Neuronal stem cell (in vitro differentiated cells): ENCODE results near the gene RIPOR2.

Experiments used
- DNase-seq: peaks from one replicate; pipeline ENCODE4 v3.0.0-alpha.2; 2013; ENCODE audit warnings: low spot score
- H2AFZ ChIP-seq: one replicate; pipeline ENCODE4 v1.6.1; 2013; ENCODE audit warnings: mild to moderate bottlenecking, low read length, inconsistent platforms
- H2AK5ac ChIP-seq: 2 replicates; pipeline ENCODE4 v1.6.1; 2013; ENCODE audit warnings: low read depth, mild to moderate bottlenecking, inconsistent platforms, low read length, moderate library complexity, mixed read lengths
- H2BK120ac ChIP-seq: 2 replicates; pipeline ENCODE4 v1.6.1; 2013; ENCODE audit warnings: low read depth, mild to moderate bottlenecking, inconsistent platforms, low read length, moderate library complexity, mixed read lengths
- H2BK12ac ChIP-seq: one replicate; pipeline ENCODE4 v1.6.1; 2013; ENCODE audit warnings: low read length, inconsistent platforms
- H2BK15ac ChIP-seq: 2 replicates; pipeline ENCODE4 v1.6.1; 2013; ENCODE audit warnings: mild to moderate bottlenecking, low read length, inconsistent platforms, mixed read lengths
- H2BK5ac ChIP-seq: one replicate; pipeline ENCODE4 v1.6.1; 2013; ENCODE audit warnings: inconsistent platforms, mild to moderate bottlenecking, low read length, moderate library complexity
- H3K14ac ChIP-seq: one replicate; pipeline ENCODE4 v1.6.1; 2013; ENCODE audit warnings: low read length, inconsistent platforms
- H3K18ac ChIP-seq: 2 replicates; pipeline ENCODE4 v1.6.1; 2013; ENCODE audit warnings: low read length, inconsistent platforms
- H3K23ac ChIP-seq: 2 replicates; pipeline ENCODE4 v1.6.1; 2013; ENCODE audit warnings: low read depth, mild to moderate bottlenecking, mixed read lengths, low read length, inconsistent platforms; ENCODE audit not compliant: poor library complexity
- H3K27ac ChIP-seq: replicated peaks from 3 replicates; pipeline ENCODE4 v1.5.1; 2013; ENCODE audit warnings: low read length, inconsistent platforms
- H3K27me3 ChIP-seq, 3 experiments: 2 replicates each; pipeline ENCODE4 v1.6.1; 2013; ENCODE audit warnings: low read length in 3 of 3, mild to moderate bottlenecking in 2 of 3, inconsistent platforms in 1 of 3, low read depth in 1 of 3, mixed read lengths in 1 of 3, moderate library complexity in 1 of 3; ENCODE audit not compliant: control insufficient read depth in 3 of 3, insufficient read depth in 3 of 3
- H3K36me3 ChIP-seq, 2 donors: replicated peaks in 1 of 2; 2 replicates each; pipeline ENCODE4 v1.6.1; 2013; ENCODE audit warnings: low read length in 2 of 2; ENCODE audit not compliant: control insufficient read depth in 2 of 2, insufficient read depth in 2 of 2
- H3K4ac ChIP-seq: 2 replicates; pipeline ENCODE4 v1.6.1; 2013; ENCODE audit warnings: inconsistent platforms, mild to moderate bottlenecking, low read length, moderate library complexity
- H3K4me1 ChIP-seq, 2 donors: 1 replicate in 1 of 2; 2 replicates in 1 of 2; pipeline ENCODE4 v1.6.1; 2013; ENCODE audit warnings: low read length in 2 of 2, low read depth in 1 of 2; ENCODE audit not compliant: control insufficient read depth in 2 of 2, insufficient read depth in 1 of 2
- H3K4me2 ChIP-seq: one replicate; pipeline ENCODE4 v1.6.1; 2013; ENCODE audit warnings: mild to moderate bottlenecking, low read length, inconsistent platforms; ENCODE audit not compliant: insufficient read depth, poor library complexity, severe bottlenecking
- H3K4me3 ChIP-seq, 2 donors: 2 replicates each; pipeline ENCODE4 v1.5.1; 2013; ENCODE audit warnings: low read length in 2 of 2, mild to moderate bottlenecking in 2 of 2, inconsistent platforms in 1 of 2, moderate library complexity in 1 of 2
- H3K79me1 ChIP-seq: one replicate; pipeline ENCODE4 v1.6.1; 2013; ENCODE audit warnings: low read depth, mild to moderate bottlenecking, inconsistent platforms, low read length, moderate library complexity
- H3K9ac ChIP-seq: one replicate; pipeline ENCODE4 v1.6.1; 2013; ENCODE audit warnings: mild to moderate bottlenecking, low read depth, low read length, inconsistent platforms; ENCODE audit not compliant: poor library complexity
- H3K9me3 ChIP-seq, 2 donors: replicated peaks in 1 of 2; 2 replicates each; pipeline versions ENCODE3 to v1.6.1; 2013; ENCODE audit warnings: low read length in 2 of 2, mild to moderate bottlenecking in 2 of 2, inconsistent platforms in 1 of 2, low read depth in 1 of 2, mixed read lengths in 1 of 2, moderate library complexity in 1 of 2; ENCODE audit not compliant: control insufficient read depth in 2 of 2, insufficient read depth in 1 of 2
- H4K8ac ChIP-seq: one replicate; pipeline ENCODE4 v1.6.1; 2013; ENCODE audit warnings: low read depth, mild to moderate bottlenecking, inconsistent platforms, low read length, moderate library complexity
- H4K91ac ChIP-seq: one replicate; pipeline ENCODE4 v1.6.1; 2013; ENCODE audit warnings: low read length, low read depth, mild to moderate bottlenecking, inconsistent platforms; ENCODE audit not compliant: poor library complexity
- WGBS, 2 donors: extraction: QIAGEN DNeasy Blood & Tissue Kit; methylation state at CpG; one replicate each; pipeline ENCODE4 v1.1.7; 2013; ENCODE audit warnings: missing lambda C conversion rate in 2 of 2, mixed read lengths in 1 of 2; ENCODE audit not compliant: insufficient read length in 2 of 2, insufficient replicate concordance in 1 of 2; ENCODE audit errors: extremely low coverage in 2 of 2; 5-methylcytosine and 5-hydroxymethylcytosine counted together

Gene RIPOR2

GRCh38 chr6:24874128-24874527 is 61.6 kb downstream of the RIPOR2 start:
- peaks cover 3 to 4% of the 10 kb centered on the region in 2 donors for H3K9me3 ChIP-seq
- no peak overlapping the region for H3K4me2 ChIP-seq
- no CpG with 5 or more reads among the region's 1 CpG for WGBS, 2 donors
- H3K36me3 ChIP-seq, result peaks cover 0 to 15% of the 10 kb centered on the region in 2 donors
- no peak overlapping the region for H3K23ac ChIP-seq
- H4K8ac ChIP-seq, result no peak overlapping the region
- no peak overlapping the region for H2BK120ac ChIP-seq
- H3K4me1 ChIP-seq, result peaks cover 5% of the 10 kb centered on the region in 2 donors
- no peak overlapping the region for H2BK15ac ChIP-seq
- H2BK12ac ChIP-seq, result no peak overlapping the region
- H3K14ac ChIP-seq, result no peak overlapping the region
- H2AK5ac ChIP-seq, result no peak overlapping the region
- no peak overlapping the region for H3K18ac ChIP-seq
- no peak overlapping the region for H2AFZ ChIP-seq
- no peaks in the 10 kb centered on the region for H3K79me1 ChIP-seq
- H2BK5ac ChIP-seq, result no peak overlapping the region
- no peak overlapping the region for H3K4ac ChIP-seq
- H4K91ac ChIP-seq, result no peak overlapping the region
- no peak overlapping the region for H3K27ac ChIP-seq
- H3K27me3 ChIP-seq, result no peaks in the 10 kb centered on the region
- no peak for DNase-seq
- H3K9ac ChIP-seq, result no peak overlapping the region
- no peak overlapping the region for H3K4me3 ChIP-seq

DNA sequence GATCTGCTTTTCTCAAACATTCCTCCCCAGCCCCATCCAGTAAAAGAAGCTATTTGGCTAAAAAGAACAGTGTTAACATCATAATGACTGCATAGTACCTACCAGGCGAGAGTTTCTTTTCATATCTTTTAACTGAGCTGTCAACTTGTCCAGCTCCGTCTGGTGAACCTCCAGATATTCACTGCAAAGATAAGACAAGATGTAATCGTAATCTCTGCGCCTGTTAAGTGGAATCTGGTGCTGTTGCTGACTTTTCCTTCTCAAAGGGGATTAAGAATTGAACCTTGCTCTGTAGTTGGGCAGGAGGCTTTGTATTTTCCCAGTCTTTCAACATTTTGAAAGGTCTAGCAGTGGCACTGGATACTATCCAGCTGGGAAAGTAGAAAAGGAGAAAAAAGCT is 63.0 kb downstream of the RIPOR2 start:
- no CpG with 5 or more reads among the region's 4 CpGs for WGBS, 2 donors
- Histone ChIP-seq H3K27ac (peak overlapping the region; percentile 78), H4K91ac (no peak overlapping the region), H3K18ac (no peak overlapping the region), H2AFZ (peak overlapping the region; percentile 9), H2BK15ac (no peak overlapping the region), H3K23ac (no peak overlapping the region), H3K36me3 (peaks cover 0 to 21% of the 10 kb centered on the region in 2 donors), H3K4me3 (no peak overlapping the region), H3K4me1 (peaks cover 5% of the 10 kb centered on the region in 2 donors), H2BK5ac (no peak overlapping the region), H3K4me2 (no peak overlapping the region), H2AK5ac (no peak overlapping the region), H2BK12ac (no peak overlapping the region), H3K9me3 (peaks cover 3 to 4% of the 10 kb centered on the region in 2 donors), H2BK120ac (no peak overlapping the region), H4K8ac (no peak overlapping the region), H3K4ac (no peak overlapping the region), H3K9ac (no peak overlapping the region), H3K27me3 (no peaks in the 10 kb centered on the region), H3K79me1 (no peaks in the 10 kb centered on the region), H3K14ac (no peak overlapping the region)
- peak; percentile 43 for DNase-seq

GRCh38 chr6:24868765-24869164 is 67.0 kb downstream of the RIPOR2 start:
- WGBS, 2 donors, result no CpG with 5 or more reads among the region's 4 CpGs
- DNase-seq, result no peak

DNA sequence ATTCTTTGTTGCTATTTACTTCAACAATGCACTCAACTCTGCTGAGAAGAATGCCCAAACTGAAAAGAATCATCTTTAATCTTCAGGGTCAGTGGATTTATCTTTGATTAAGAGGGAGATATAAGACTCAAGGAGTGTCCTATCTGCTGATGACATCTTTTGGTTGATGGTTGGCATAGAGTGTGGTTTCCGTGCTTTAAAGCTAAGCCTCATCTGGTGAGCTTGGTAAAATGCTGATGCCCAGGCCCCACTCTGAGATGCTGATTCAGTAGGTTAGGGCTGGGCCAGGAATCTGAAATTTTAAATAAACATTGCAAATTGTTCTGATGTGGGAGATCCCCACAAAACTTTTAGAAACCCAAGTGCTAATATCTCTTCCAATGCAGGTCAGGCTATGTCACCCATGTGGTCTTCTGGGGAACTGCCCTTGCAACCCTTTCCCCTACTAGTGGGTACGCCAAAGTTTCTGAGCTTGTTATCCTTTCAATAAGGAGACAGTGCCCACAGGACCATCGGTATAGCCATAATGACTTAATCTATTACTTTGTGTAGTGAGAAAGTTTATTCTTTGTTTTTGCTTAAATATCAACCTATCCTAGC is 68.6 kb downstream of the RIPOR2 start:
- Histone ChIP-seq H2AFZ (no peak overlapping the region), H3K23ac (no peak overlapping the region), H4K91ac (no peak overlapping the region), H3K18ac (no peak overlapping the region), H3K79me1 (no peaks in the 10 kb centered on the region), H3K27ac (no peak overlapping the region), H2AK5ac (no peak overlapping the region), H3K36me3 (peaks cover 0 to 43% of the 10 kb centered on the region in 2 donors), H2BK5ac (no peak overlapping the region), H4K8ac (no peak overlapping the region), H3K9me3 (no peaks in the 10 kb centered on the region), H3K4ac (no peak overlapping the region), H3K14ac (no peak overlapping the region), H3K27me3 (no peaks in the 10 kb centered on the region), H3K9ac (no peak overlapping the region), H2BK15ac (no peak overlapping the region), H3K4me1 (no peaks in the 10 kb centered on the region), H3K4me3 (no peak overlapping the region), H2BK120ac (no peak overlapping the region), H3K4me2 (no peak overlapping the region), H2BK12ac (no peak overlapping the region)
- no CpG with 5 or more reads among the region's 3 CpGs for WGBS, 2 donors
- DNase-seq, result no peak

More at GRCh38 chr6:24868765-24869164, 67.0 kb downstream of the RIPOR2 start:
- Histone ChIP-seq H3K27ac (no peak overlapping the region), H4K91ac (no peak overlapping the region), H3K4ac (no peak overlapping the region), H3K79me1 (no peaks in the 10 kb centered on the region), H3K18ac (no peak overlapping the region), H2BK5ac (no peak overlapping the region), H3K4me3 (no peak overlapping the region), H2AK5ac (no peak overlapping the region), H2BK120ac (no peak overlapping the region), H2BK15ac (no peak overlapping the region), H2AFZ (no peak overlapping the region), H3K36me3 (peaks cover 0 to 34% of the 10 kb centered on the region in 2 donors), H4K8ac (no peak overlapping the region), H3K27me3 (no peaks in the 10 kb centered on the region), H3K9me3 (no peaks in the 10 kb centered on the region), H3K9ac (no peak overlapping the region), H3K14ac (no peak overlapping the region), H3K4me2 (no peak overlapping the region), H3K23ac (no peak overlapping the region), H2BK12ac (no peak overlapping the region), H3K4me1 (peaks cover 5% of the 10 kb centered on the region in 2 donors)
